AG10803 (cell line): ENCODE results near the gene ADA.

ENCODE experiments used
- DNase-seq: peaks from one replicate; pipeline ENCODE4 v3.0.0; 2010; ENCODE audit warnings: low read depth
- H3K4me3 ChIP-seq: 2 replicates; pipeline ENCODE4 v1.5.1; 2011; ENCODE audit warnings: mild to moderate bottlenecking, low read length, control low read depth
- TF ChIP-seq, protein P1 (sequence below): conservative IDR thresholded peaks from 2 replicates; pipeline ENCODE4 v1.5.1; 2011; ENCODE audit warnings: mild to moderate bottlenecking, low read length, control low read depth, inconsistent platforms

ADA gene

DNA sequence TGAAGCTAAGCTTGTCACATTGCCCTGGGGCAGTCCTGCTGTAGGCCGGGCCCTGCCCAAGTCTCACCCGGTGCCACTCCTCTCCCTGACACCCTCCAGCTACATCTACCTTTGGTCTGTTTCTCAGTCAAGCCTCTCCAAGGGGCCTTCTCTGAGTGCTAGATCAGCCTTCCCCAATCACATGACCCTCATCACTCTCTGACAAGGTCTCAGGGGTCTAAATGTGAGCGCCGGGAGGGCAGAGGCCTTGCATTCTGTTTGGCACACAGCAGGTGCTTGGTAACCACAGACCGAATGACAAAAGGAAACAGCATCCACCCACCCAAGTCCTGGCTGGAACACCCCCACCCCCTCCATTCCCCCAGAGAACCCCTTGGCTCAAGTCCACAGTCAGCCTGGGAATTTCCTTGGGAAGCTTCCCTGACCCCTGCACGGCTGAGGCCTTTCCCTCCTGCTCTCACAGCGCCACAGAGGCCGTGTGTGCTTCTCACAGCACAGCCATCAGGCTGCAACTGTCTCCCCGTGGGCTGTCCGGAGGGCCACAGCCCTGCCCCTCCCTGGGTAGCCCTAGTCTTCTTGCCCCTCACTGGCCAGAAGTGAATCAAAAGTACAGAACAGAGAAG is 36.2 kb downstream of the ADA start:
- H3K4me3 ChIP-seq = no peak overlapping the region
- no peak for DNase-seq

DNA sequence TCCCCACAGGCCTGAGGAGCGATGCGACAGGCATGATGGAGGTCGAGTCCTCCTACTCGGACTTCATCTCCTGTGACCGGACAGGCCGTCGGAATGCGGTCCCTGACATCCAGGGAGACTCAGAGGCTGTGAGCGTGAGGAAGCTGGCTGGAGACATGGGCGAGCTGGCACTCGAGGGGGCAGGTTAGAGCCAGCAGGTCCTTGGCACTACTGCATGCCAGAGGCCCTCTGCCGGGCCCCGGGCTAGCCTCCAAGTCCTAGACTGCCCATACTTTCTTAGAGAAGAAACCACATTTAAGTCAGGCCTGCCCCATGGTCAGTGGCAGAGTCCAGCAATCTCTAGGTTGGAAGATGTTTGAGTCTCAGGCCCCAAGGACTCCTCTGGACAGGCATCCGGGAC is 37.0 kb downstream of the ADA start:
- TF ChIP-seq, protein P1, sequence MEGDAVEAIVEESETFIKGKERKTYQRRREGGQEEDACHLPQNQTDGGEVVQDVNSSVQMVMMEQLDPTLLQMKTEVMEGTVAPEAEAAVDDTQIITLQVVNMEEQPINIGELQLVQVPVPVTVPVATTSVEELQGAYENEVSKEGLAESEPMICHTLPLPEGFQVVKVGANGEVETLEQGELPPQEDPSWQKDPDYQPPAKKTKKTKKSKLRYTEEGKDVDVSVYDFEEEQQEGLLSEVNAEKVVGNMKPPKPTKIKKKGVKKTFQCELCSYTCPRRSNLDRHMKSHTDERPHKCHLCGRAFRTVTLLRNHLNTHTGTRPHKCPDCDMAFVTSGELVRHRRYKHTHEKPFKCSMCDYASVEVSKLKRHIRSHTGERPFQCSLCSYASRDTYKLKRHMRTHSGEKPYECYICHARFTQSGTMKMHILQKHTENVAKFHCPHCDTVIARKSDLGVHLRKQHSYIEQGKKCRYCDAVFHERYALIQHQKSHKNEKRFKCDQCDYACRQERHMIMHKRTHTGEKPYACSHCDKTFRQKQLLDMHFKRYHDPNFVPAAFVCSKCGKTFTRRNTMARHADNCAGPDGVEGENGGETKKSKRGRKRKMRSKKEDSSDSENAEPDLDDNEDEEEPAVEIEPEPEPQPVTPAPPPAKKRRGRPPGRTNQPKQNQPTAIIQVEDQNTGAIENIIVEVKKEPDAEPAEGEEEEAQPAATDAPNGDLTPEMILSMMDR = no peak
- no peak for DNase-seq
- no peak overlapping the region for H3K4me3 ChIP-seq

More for the DNA sequence above, 36.2 kb downstream of the ADA start:
- TF ChIP-seq, protein P1 = no peak

DNA sequence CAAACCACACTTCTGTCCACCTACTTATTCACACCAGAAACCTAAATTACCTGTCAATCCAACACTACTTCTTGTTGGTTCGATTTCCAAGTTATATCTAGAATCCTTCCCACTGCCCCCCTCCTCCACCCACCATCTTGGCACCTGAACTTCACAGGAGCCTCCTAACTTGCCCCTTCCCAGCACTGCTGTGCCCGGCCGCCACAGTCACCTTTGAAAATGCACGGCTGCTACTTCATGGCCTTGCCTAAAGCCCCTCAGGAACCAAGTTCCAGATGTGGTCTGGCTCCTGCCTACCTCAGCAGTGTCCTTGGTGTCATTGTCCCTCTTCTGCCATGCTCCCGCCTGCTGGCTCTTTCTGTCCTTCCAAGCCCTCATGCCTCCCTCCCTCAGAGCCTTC is 37.9 kb downstream of the ADA start:
- no peak for DNase-seq
- no peak overlapping the region for H3K4me3 ChIP-seq
- TF ChIP-seq, protein P1 = no peak

DNA sequence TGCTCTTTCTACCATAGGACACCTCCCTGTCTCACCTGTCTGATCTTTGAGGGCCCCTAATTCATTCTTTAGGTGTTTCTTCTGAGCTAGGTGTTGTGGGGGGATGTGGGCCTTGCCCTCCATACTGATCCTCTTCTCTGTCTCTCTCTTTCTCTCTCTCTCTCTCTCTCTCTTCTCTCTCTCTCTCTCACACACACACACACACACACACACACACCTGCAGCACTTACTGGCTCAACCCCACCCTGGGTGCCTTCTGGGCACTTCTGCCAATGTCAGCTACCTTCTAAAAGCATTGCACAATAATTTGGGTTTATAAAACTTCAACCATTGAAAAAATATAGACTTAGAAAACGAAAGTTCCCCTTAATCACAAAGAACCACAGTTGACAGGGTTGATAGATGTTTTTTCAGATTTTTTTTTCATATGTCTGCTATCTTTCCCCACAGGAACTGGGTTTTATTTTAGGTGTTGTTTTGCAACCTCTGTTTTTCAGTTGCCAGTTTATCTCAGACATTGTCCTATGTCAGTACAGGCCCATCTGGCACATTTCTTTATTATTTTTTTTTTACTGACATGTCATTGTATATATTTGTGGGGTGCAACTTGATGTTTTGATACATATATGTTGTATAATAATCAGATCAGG is 41.1 kb downstream of the ADA start:
- no peak overlapping the region for H3K4me3 ChIP-seq
- TF ChIP-seq, protein P1 = no peak
- DNase-seq = no peak

DNA sequence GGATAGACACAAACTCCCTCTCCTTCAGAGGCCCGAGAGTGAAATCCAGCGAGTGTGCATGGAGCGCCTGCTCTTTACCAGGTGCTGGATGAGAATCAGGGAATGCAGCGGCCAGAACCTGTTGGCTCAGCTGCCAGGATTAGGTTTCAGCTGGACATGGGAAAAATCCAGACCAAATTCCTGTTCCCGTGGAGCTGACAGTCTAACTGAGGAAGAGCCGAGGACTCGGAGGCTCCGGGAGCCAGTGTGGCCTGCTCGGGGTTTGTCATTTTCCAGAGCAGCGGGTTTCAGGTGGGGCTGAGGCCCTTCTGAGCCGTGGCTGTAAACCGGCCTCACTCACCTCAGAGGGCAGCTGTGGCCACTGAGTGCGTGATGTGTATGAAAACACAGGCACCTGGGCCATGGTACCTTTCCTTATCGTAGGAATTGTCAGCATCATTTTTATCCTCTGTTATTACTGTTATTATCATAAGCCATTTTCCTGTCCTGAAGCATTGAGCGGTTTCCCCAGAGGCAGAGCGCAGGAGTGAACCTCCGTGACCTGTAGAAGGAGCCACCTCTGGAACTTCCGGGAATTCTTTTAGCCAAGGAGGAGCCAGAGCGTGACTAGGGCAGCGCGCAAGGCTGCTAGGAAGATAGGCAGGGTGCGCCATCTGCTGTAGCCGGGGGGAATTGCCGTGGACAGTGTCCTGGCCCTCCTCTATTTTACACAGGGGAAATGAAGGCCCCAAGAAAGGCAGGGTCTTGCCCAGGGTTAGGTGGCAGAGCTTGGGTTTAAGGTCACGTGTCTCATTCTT is 41.8 kb downstream of the ADA start:
- DNase-seq = peak; percentile 84
- H3K4me3 ChIP-seq = no peak overlapping the region
- TF ChIP-seq, protein P1 = peak; percentile 98

DNA sequence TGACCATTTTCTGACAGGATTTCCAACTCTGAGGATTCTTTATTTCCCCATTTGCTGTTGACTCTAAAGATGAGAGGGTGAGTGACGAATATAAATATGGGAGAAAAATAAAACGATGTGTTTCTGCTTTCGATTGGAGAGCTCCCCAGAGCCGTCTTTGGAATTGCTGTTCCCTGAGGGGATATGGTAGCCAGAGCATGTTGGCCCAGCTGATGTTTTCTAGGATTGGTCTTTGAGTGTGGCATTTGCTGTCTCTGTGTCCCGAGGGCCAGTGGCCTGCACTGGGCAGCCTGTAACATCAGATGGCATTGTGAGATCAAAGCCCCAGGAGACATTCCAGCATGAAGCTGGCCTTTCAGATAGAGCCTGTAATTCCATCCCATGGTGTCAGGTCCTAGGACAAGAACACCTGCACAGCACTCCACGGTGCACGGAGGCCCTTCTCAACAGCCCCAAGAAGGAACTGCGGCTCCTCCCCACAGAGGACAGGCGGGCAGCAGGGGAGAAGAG is 42.4 kb downstream of the ADA start:
- H3K4me3 ChIP-seq = no peak overlapping the region
- TF ChIP-seq, protein P1 = no peak
- DNase-seq = no peak
